GM23338 (cell line): ENCODE measurements around the gene EIF4A2.
"Not testable (repeated sequence)": the region's sequence is repeated elsewhere in the genome, so short reads cannot be mapped to it uniquely, and the experiment has no call there.

Source experiments
- CREB1 ChIP-seq: fragments of 250-450 bp; sonication (Bioruptor Pico); IDR thresholded peaks from 2 replicates; pipeline ENCODE4 v1.5.0; 2020; ENCODE audit warnings: low read depth, mild to moderate bottlenecking, moderate library complexity
- CTCF ChIP-seq, 2 experiments: fragments of 200-600 bp in 1 of 2; sonication (generic) in 1 of 2; conservative IDR thresholded peaks; 2 replicates each; pipeline versions ENCODE4 v1.5.1 to v1.6.1; 2016 to 2017; ENCODE audit warnings: antibody characterized with exemption in 2 of 2, low read depth in 2 of 2, mild to moderate bottlenecking in 2 of 2, moderate library complexity in 1 of 2
- EZH2 ChIP-seq: fragments of 200-600 bp; sonication (generic); IDR thresholded peaks from one replicate; pipeline ENCODE4 v1.8.0; 2017; ENCODE audit warnings: antibody characterized with exemption, mild to moderate bottlenecking, low read depth; ENCODE audit not compliant: unreplicated experiment
- EZH2phosphoT487 ChIP-seq: fragments of 200-600 bp; sonication (generic); IDR thresholded peaks from one replicate; pipeline ENCODE4 v1.8.1; 2018; ENCODE audit warnings: antibody characterized with exemption; ENCODE audit not compliant: unreplicated experiment
- POLR2AphosphoS5 ChIP-seq: IDR thresholded peaks from 2 replicates; pipeline ENCODE4 v1.6.1; 2016; ENCODE audit warnings: antibody characterized with exemption, low read depth
- TF ChIP-seq, protein P1 (sequence below): IDR thresholded peaks from 2 replicates; pipeline ENCODE4 v1.6.1; 2016; ENCODE audit warnings: antibody characterized with exemption
- TF ChIP-seq, protein P2 (sequence below): IDR thresholded peaks from one replicate; pipeline ENCODE4 v1.6.1; 2018; ENCODE audit warnings: antibody characterized with exemption; ENCODE audit not compliant: unreplicated experiment

DNA sequence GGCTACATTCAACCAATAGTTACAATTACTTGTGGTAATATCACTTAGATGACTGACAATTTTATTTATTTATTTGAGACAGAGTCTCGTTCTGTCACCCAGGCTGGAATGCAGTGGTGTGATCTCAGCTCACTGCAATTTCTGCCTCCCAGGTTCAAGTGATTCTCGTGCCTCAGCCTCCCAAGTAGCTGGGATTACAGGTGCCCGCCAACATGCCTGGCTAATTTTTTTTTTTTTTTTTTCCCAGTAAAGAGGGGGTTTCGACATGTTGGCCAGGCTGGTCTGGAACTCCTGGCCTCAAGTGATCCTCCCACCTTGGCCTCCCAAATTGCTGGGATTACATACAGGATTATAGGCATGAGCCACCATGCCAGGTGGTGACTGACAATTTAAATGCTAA is 20.1 kb downstream of the EIF4A2 start:
- not testable (repeated sequence) for TF ChIP-seq CTCF (conservative IDR thresholded peaks at IDR 0.05; ENCODE audit: low read depth in 2 of 2); POLR2AphosphoS5; EZH2phosphoT487; EZH2; CREB1 (CRISPR knock-in tag)
- TF ChIP-seq, protein P1, sequence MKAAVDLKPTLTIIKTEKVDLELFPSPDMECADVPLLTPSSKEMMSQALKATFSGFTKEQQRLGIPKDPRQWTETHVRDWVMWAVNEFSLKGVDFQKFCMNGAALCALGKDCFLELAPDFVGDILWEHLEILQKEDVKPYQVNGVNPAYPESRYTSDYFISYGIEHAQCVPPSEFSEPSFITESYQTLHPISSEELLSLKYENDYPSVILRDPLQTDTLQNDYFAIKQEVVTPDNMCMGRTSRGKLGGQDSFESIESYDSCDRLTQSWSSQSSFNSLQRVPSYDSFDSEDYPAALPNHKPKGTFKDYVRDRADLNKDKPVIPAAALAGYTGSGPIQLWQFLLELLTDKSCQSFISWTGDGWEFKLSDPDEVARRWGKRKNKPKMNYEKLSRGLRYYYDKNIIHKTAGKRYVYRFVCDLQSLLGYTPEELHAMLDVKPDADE: not testable (repeated sequence)
- TF ChIP-seq, protein P2, sequence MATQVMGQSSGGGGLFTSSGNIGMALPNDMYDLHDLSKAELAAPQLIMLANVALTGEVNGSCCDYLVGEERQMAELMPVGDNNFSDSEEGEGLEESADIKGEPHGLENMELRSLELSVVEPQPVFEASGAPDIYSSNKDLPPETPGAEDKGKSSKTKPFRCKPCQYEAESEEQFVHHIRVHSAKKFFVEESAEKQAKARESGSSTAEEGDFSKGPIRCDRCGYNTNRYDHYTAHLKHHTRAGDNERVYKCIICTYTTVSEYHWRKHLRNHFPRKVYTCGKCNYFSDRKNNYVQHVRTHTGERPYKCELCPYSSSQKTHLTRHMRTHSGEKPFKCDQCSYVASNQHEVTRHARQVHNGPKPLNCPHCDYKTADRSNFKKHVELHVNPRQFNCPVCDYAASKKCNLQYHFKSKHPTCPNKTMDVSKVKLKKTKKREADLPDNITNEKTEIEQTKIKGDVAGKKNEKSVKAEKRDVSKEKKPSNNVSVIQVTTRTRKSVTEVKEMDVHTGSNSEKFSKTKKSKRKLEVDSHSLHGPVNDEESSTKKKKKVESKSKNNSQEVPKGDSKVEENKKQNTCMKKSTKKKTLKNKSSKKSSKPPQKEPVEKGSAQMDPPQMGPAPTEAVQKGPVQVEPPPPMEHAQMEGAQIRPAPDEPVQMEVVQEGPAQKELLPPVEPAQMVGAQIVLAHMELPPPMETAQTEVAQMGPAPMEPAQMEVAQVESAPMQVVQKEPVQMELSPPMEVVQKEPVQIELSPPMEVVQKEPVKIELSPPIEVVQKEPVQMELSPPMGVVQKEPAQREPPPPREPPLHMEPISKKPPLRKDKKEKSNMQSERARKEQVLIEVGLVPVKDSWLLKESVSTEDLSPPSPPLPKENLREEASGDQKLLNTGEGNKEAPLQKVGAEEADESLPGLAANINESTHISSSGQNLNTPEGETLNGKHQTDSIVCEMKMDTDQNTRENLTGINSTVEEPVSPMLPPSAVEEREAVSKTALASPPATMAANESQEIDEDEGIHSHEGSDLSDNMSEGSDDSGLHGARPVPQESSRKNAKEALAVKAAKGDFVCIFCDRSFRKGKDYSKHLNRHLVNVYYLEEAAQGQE: not testable (repeated sequence)
